GM08714 (cell line): Measurements from ENCODE around the gene KRT17.
"Not testable (repeated sequence)": the region's sequence is repeated elsewhere in the genome, so short reads cannot be mapped to it uniquely, and the experiment has no call there.

Experiments
- H3K4me3 ChIP-seq: fragments of 200-500 bp; sonication (Bioruptor generic); 2 replicates; pipeline ENCODE4 v1.5.1; 2014; ENCODE audit warnings: mild to moderate bottlenecking, low read length, inconsistent platforms
- ZNF274 ChIP-seq: IDR thresholded peaks from 2 replicates; pipeline ENCODE4 v1.6.1; 2012; ENCODE audit warnings: mild to moderate bottlenecking, low read depth, low read length

KRT17 gene

GRCh38 chr17:41621916-41622315 is 2.5 kb downstream of the KRT17 start:
- H3K4me3 ChIP-seq, result no peak overlapping the region
- TF ChIP-seq ZNF274, result no peak

DNA sequence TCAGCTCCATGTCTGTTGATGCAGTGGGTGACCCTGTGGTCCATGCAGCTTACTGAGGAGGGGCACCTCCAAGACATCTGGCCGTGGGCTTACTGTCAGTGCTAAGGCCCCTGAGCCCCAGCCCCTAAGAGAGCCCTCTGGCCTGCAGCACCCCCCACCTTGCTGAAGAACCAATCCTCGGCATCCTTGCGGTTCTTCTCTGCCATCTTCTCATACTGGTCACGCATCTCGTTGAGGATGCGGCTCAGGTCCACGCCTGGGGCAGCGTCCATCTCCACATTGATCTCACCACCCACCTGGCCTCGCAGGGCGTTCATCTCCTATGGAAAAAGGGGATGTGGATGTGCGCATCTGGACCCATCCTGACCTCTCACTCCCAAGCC is 2.9 kb downstream of the KRT17 start:
- H3K4me3 ChIP-seq, result not testable (repeated sequence)

DNA sequence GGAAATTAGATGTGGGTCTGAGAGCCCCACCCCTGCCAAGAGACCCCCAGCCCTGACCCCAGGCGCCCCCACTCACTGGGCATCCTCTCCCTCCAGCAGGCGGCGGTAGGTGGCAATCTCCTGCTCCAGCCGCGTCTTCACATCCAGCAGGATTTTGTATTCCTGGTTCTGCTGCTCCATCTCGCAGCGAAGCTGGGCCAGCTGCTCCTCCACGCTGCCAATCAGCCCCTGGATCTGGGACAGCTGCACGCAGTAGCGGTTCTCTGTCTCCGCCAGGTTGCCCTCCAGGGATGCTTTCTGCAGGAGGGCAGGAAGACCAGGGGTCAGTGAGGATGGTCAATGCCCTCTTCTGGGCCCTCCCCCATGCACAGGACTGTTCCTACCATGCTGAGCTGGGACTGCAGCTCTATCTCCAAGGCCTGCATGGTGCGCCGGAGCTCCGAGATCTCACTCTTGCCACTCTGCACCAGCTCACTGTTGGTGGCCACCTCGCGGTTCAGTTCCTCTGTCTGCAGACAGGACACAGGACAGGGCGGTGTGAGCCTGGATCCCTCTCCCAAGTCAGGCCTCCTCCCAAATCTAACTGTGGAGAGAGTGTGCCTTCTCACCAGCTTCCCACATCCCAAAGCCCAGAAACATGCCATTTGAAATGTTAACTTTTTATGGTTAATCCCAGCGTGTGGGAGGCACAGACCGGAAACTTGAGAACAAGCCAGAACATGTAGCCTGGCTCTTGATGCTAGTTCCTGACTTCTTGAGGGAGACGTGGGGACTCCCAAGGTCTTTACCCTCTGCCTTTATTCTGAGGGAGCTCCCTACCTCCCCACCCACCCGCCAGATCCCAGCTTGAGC is 3.6 kb downstream of the KRT17 start:
- TF ChIP-seq ZNF274, result no peak
- no peak overlapping the region for H3K4me3 ChIP-seq

DNA sequence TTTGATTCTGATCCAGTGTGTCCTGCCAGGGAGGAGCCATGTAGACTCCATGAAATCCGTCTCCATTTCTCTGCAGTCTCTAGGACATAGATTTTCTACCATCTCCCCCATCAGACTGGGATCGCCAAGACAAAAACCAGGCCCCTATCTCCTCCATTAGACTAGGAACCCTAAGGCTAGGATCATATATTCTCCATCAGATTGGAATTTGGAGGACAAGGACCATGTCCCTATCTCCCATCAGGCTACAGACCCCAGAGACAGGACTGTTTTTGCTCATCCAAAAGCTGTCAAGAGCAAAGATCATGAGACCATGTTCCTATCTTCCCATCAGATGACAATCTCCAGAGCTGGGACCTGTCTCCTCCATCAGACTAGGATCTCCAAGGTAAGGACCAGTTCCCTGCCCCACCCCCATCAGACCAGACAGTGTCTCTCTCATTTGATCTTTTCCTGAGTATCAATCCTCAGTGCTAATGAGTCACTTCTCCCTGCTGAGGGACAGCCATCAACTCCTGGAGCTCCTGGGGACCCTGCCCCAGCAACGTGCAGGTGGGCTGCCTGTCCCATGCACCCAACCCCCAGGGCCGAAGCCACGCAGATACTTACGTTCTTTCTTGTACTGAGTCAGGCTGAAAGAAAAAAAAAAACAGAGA is 4.3 kb downstream of the KRT17 start:
- H3K4me3 ChIP-seq, result not testable (repeated sequence)

DNA sequence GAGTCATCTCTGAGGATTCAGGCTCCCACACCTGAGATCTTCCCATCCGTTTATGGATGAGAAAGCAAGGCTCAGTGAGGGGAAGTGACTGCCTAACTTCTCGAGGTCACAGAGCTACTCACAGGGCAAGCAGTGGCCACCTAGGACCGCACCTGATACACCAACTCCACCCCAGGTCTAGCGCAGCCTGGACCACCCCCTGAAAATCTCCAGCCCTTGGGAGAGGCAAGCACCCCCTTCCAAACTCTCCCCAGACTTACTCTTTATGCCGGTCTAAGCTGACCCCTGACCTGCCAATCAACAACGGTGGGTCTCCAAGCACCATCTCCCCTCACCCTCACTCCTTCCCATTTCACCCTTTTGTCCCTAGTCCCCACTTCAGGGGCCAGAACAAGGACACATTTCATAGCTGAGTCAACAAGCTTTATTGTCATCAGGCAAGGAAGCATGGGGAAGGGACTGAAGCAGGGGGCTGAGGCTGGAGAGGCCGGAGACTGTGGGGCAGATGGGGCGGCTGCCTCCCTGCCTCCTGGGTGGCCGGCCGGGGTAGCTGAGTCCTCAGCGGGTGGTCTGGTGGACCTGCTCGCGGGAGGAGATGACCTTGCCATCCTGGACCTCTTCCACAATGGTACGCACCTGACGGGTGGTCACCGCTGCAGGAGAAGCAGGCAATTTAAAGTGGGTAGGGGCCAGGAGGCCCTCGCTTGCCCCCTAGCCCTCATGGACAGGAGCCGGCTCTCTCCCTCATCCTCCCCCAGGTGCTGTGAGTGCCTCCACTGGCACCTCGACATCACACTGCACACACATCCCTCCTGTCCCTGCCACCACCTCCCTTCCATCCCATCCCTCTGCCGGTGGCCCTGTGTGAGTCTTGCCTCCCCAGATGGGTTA is 5.1 kb downstream of the KRT17 start:
- no peak for TF ChIP-seq ZNF274
- no peak overlapping the region for H3K4me3 ChIP-seq

DNA sequence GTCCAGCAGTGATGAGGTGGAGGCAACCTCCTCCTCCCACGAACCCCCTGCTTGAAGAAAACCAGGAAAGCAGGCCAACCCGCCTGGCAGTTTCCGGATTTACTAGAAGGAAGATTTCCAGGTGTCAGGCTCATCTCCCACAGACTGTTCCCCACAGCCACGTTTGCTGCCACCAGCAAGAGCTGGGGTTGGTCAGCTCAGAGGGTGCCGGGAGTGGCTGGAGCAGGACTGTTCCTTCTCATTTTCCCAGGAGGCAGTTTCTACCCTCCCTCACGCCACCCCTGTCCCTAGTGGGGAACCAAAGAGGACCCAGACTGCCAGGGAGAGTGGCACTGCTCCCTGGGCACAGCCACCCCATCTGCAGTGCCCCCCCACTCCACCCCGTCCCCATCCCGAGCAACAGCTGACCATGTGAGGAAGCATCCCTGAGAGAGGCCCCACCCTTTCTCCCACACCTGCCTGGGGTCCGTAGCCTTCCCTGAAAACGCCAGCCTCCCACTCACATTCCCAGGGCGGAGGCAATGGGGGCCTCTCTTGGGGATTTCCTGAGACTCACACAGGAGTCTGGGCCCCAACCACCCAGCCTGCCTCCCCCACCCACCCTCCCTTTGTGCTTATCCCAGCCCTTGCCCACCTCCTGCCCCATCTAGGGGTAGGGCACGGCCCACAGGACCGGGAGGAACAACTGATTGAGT is 5.9 kb downstream of the KRT17 start:
- TF ChIP-seq ZNF274, result no peak
- H3K4me3 ChIP-seq, result no peak overlapping the region

GRCh38 chr17:41617698-41618097 is 6.7 kb downstream of the KRT17 start:
- TF ChIP-seq ZNF274, result no peak
- H3K4me3 ChIP-seq, result no peak overlapping the region

DNA sequence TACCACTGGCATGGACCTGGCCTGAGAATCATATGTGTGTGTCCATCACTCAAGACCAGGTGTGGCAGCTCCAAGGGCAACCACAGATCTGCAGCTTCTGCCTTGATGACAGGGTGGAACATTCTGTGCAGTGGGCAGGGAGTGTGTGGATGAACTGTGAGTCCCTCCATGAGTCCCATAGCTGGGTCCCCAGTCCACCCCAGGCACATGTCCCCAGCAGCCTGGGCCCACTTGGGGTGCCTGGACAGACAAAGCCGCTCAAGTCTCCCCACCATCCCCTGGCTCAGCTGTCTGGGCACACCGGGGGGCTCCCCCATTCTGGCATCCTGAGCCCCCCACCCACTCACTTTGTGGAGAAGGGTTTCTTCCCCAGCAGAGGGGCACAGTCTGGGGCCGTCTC is 7.2 kb downstream of the KRT17 start:
- TF ChIP-seq ZNF274, result no peak
- no peak overlapping the region for H3K4me3 ChIP-seq

GRCh38 chr17:41616486-41616885 is 7.9 kb downstream of the KRT17 start:
- H3K4me3 ChIP-seq, result not testable (repeated sequence)

DNA sequence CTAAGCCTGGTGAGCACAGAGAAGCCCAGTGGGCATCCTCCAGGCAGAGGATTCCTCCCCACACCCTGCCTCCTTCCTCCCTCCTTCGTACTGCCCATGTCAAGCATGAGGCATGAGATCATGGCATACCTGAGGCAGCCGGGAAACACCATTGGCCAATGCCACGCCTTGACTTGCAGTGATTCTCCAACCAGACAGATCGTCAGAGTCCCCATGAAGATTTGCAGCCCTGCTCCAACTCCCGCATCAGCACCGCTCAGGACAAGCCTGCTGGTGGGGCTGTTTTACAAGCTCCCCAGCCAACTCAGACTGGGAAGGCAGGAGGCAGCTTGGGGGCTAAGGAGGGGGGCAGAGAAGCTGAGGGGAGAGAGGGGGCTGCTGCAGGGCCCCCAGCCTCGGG is 8.9 kb downstream of the KRT17 start:
- no peak overlapping the region for H3K4me3 ChIP-seq
- TF ChIP-seq ZNF274, result no peak

GRCh38 chr17:41614767-41615166 is 9.6 kb downstream of the KRT17 start:
- not testable (repeated sequence) for H3K4me3 ChIP-seq

- no peak overlapping the region for H3K4me3 ChIP-seq
- TF ChIP-seq ZNF274, result no peak
Measured at GRCh38 chr17:41614098-41614497, 10.3 kb downstream of the KRT17 start.

DNA sequence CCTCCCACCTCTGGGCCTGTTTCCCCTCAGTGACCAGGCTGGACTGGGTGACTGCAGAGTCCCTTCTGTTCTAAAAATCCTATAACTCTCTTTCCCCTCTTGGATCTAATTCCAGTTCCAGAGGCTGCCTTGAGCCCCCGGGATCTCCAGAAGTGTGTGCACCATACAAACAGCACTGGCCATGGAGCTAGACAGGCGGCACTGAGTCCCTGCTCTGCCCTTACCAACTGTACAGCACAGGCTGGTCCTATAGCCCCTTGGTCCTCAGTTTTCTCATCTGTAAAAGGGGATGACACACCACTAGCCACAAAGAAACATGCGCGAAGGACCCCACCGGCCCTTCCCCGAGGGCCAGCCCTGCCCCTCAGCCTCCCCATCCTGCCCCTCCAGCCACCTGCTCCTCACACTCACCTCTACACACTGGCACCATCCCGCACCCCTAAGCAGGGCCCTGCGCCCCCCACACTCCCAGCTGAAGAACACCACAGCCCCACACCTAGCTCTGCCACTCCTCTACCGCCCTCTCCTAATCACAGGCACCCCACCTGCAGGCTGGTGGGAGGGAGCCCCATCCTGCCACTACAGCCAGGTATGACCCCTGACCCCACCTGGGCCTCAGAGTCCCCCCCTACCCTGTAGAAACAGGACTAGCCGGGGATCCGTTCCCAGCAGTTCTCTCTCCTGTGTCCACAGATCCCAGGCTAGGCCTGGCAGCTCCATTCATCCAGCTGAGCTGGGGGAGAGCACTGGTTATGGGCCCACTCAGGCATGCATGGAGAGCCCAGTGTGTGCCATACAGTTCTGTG is 10.9 kb downstream of the KRT17 start:
- TF ChIP-seq ZNF274, result no peak
- H3K4me3 ChIP-seq, result no peak overlapping the region

GRCh38 chr17:41612376-41613160 is 11.8 kb downstream of the KRT17 start, which contains the start of gene KRT16:
KRT16 (minus strand) TSS chr17:41612767; CDS start chr17:41612688, 79 bp downstream.
- H3K4me3 ChIP-seq, result not testable (repeated sequence)
